Neural cell (in vitro differentiated cells): ENCODE measurements around the gene GHRL. TPM values are rescaled to one million over a fixed set of nuclear protein-coding genes. Genes with fewer than 3 reads are reported as not detected.

ENCODE experiments used
- H2AFZ ChIP-seq: fragments of 200-600, 300-800 bp; sonication (generic), shearing (Covaris generic); 2 replicates; pipeline ENCODE4 v1.6.0; 2014; ENCODE audit warnings: low read depth, mild to moderate bottlenecking, antibody characterized with exemption, low read length, moderate library complexity
- H3F3A ChIP-seq: fragments of 200-600 bp; shearing (Covaris generic); 2 replicates; pipeline ENCODE4 v1.6.1; 2016; ENCODE audit warnings: mild to moderate bottlenecking, moderate library complexity, mixed read lengths, antibody characterized with exemption, low read length; ENCODE audit not compliant: insufficient read depth, poor library complexity, severe bottlenecking
- H3K27ac ChIP-seq: fragments of 200-600, 300-800 bp; sonication (generic), shearing (Covaris generic); 2 replicates; pipeline ENCODE4 v1.5.1; 2014; ENCODE audit warnings: mild to moderate bottlenecking, low read length, moderate library complexity
- H3K27me3 ChIP-seq: fragments of 300-800, 200-600 bp; sonication (generic), shearing (Covaris generic); 2 replicates; pipeline ENCODE4 v1.6.0; 2014; ENCODE audit warnings: mild to moderate bottlenecking, low read depth, low read length, moderate library complexity; ENCODE audit not compliant: insufficient read depth
- H3K36me3 ChIP-seq: fragments of 300-800, 200-600 bp; sonication (generic), shearing (Covaris generic); 2 replicates; pipeline ENCODE4 v1.5.1; 2014; ENCODE audit warnings: mild to moderate bottlenecking, antibody characterized with exemption, low read length, moderate library complexity; ENCODE audit not compliant: insufficient read depth
- H3K4me2 ChIP-seq: fragments of 300-800, 200-600 bp; sonication (generic), shearing (Covaris generic); 2 replicates; pipeline ENCODE4 v1.6.0; 2014; ENCODE audit warnings: mild to moderate bottlenecking, low read length
- H3K4me3 ChIP-seq: fragments of 300-800, 200-600 bp; sonication (generic), shearing (Covaris generic); 2 replicates; pipeline ENCODE4 v1.5.1; 2014; ENCODE audit warnings: mild to moderate bottlenecking, low read length, moderate library complexity
- H3K79me2 ChIP-seq: fragments of 200-600 bp; shearing (Covaris generic); replicated peaks from 2 replicates; pipeline ENCODE4 v1.6.0; 2014; ENCODE audit warnings: mild to moderate bottlenecking, low read length, moderate library complexity; ENCODE audit not compliant: insufficient read depth
- H3K9ac ChIP-seq: fragments of 300-800, 200-600 bp; sonication (generic), shearing (Covaris generic); 2 replicates; pipeline ENCODE4 v1.6.1; 2016; ENCODE audit warnings: mild to moderate bottlenecking, low read length, mixed read lengths
- H3K9me2 ChIP-seq: fragments of 200-600 bp; shearing (Covaris generic); 2 replicates; pipeline ENCODE4 v1.6.1; 2016; ENCODE audit warnings: mild to moderate bottlenecking, low read length, mixed read lengths; ENCODE audit not compliant: insufficient read depth
- H3K9me3 ChIP-seq: fragments of 200-600, 300-800 bp; sonication (generic), shearing (Covaris generic); 2 replicates; pipeline ENCODE4 v1.6.1; 2016; ENCODE audit warnings: mild to moderate bottlenecking, mixed run types, low read length, moderate library complexity, mixed read lengths
- H4K20me1 ChIP-seq: fragments of 200-600 bp; shearing (Covaris generic); 2 replicates; pipeline ENCODE4 v1.6.1; 2016; ENCODE audit warnings: mild to moderate bottlenecking, mixed run types; ENCODE audit not compliant: insufficient read depth
- CTCF ChIP-seq: fragments of 450-650 bp; IDR thresholded peaks from 2 replicates; pipeline ENCODE4 v1.5.1; 2014; ENCODE audit warnings: antibody characterized with exemption, mild to moderate bottlenecking, moderate library complexity; ENCODE audit not compliant: poor library complexity, severe bottlenecking
- EP300 ChIP-seq: fragments of 450-650 bp; conservative IDR thresholded peaks from 2 replicates; pipeline ENCODE4 v1.6.1; 2014; ENCODE audit warnings: antibody characterized with exemption, mild to moderate bottlenecking, moderate library complexity; ENCODE audit not compliant: poor library complexity, severe bottlenecking
- EZH2 ChIP-seq: fragments of 200-600, 300-800 bp; shearing (Covaris generic), sonication (generic); IDR thresholded peaks from 2 replicates; pipeline ENCODE4 v1.6.1; 2014; ENCODE audit warnings: antibody characterized with exemption, low read length, borderline replicate concordance, mild to moderate bottlenecking; ENCODE audit not compliant: insufficient read depth, poor library complexity, severe bottlenecking
- MXI1 ChIP-seq: fragments of 450-650 bp; conservative IDR thresholded peaks from 2 replicates; pipeline ENCODE4 v1.6.1; 2014; ENCODE audit warnings: antibody characterized with exemption, mild to moderate bottlenecking; ENCODE audit not compliant: poor library complexity, severe bottlenecking
- POLR2AphosphoS5 ChIP-seq: IDR thresholded peaks from 2 replicates; pipeline ENCODE4 v1.6.1; 2012
- RAD21 ChIP-seq: fragments of 450-650 bp; conservative IDR thresholded peaks from 2 replicates; pipeline ENCODE4 v1.6.1; 2014; ENCODE audit warnings: antibody characterized with exemption, mild to moderate bottlenecking, moderate library complexity
- REST ChIP-seq: IDR thresholded peaks from 2 replicates; pipeline ENCODE4 v1.6.1; 2012; ENCODE audit warnings: borderline replicate concordance
- SMC3 ChIP-seq: fragments of 450-650 bp; conservative IDR thresholded peaks from 2 replicates; pipeline ENCODE4 v1.6.1; 2014; ENCODE audit warnings: antibody characterized with exemption, mild to moderate bottlenecking, moderate library complexity; ENCODE audit not compliant: poor library complexity
- TAF1 ChIP-seq: IDR thresholded peaks from 2 replicates; pipeline ENCODE4 v1.6.1; 2012; ENCODE audit warnings: low read depth
- polyA plus RNA-seq: library from polyadenylated mRNA; depleted of rRNA; stranded (reverse); fragments of >200 nt; gene quantifications from 2 replicates; pipeline ENCODE4 v1.2.3, GENCODE V29; 2014

Gene GHRL
- polyA plus RNA-seq, 1 donor from 2014 or later: 2.8 TPM

- Histone ChIP-seq H3K36me3 (no peaks in the 10 kb centered on the region), H3K27ac (no peak overlapping the region)
Observed at GRCh38 chr3:10279384-10280176, 13.2 kb downstream of the GHRL start.

GRCh38 chr3:10278501-10278900 lies 14.2 kb downstream of the GHRL start:
- H3K79me2 ChIP-seq: no peaks in the 10 kb centered on the region
- no peak overlapping the region for H3K27ac ChIP-seq
- no peaks in the 10 kb centered on the region for H3K9me2 ChIP-seq
- H2AFZ ChIP-seq: no peak overlapping the region
- H3F3A ChIP-seq: no peaks in the 10 kb centered on the region
- no peak overlapping the region for H3K4me3 ChIP-seq
- no peaks in the 10 kb centered on the region for H3K9me3 ChIP-seq
- no peaks in the 10 kb centered on the region for H3K27me3 ChIP-seq
- H3K36me3 ChIP-seq: no peaks in the 10 kb centered on the region
- no peak overlapping the region for H3K9ac ChIP-seq
- H4K20me1 ChIP-seq: no peaks in the 10 kb centered on the region
- no peak overlapping the region for H3K4me2 ChIP-seq
- TF ChIP-seq CTCF: no peak
- no peak for TF ChIP-seq POLR2AphosphoS5
- no peak for TF ChIP-seq REST
- TF ChIP-seq EZH2: no peak
- TF ChIP-seq RAD21: no peak

More at GRCh38 chr3:10279384-10280176, 13.2 kb downstream of the GHRL start:
- Histone ChIP-seq H3K9ac (no peak overlapping the region), H3K9me2 (no peaks in the 10 kb centered on the region), H3K9me3 (no peaks in the 10 kb centered on the region), H3K79me2 (no peaks in the 10 kb centered on the region), H2AFZ (no peak overlapping the region), H3K27me3 (no peaks in the 10 kb centered on the region), H3F3A (no peaks in the 10 kb centered on the region), H3K4me3 (no peak overlapping the region), H4K20me1 (no peaks in the 10 kb centered on the region), H3K4me2 (no peak overlapping the region)
- TF ChIP-seq EP300: no peak
- TF ChIP-seq SMC3: no peak
- no peak for TF ChIP-seq RAD21
- TF ChIP-seq REST: no peak
- no peak for TF ChIP-seq MXI1
- no peak for TF ChIP-seq EZH2
- no peak for TF ChIP-seq POLR2AphosphoS5
- no peak for TF ChIP-seq TAF1
- no peak for TF ChIP-seq CTCF
